DOHH2 (cell line): ENCODE results near the gene MEIS3.

ENCODE experiments used
- H3F3A ChIP-seq: fragments of 200-600 bp; sonication (generic), shearing (Covaris generic); 2 replicates; pipeline ENCODE4 v1.6.0; 2016; ENCODE audit warnings: antibody characterized with exemption, mild to moderate bottlenecking; ENCODE audit not compliant: control insufficient read depth, insufficient read depth
- H3K27ac ChIP-seq: fragments of 200-600 bp; sonication (generic); 2 replicates; pipeline ENCODE4 v1.5.1; 2014; ENCODE audit warnings: low read depth, mild to moderate bottlenecking, low read length, moderate library complexity
- H3K27me3 ChIP-seq: fragments of 200-600 bp; sonication (generic); 2 replicates; pipeline ENCODE4 v1.6.1; 2014; ENCODE audit warnings: mild to moderate bottlenecking, low read length, mixed read lengths; ENCODE audit not compliant: control insufficient read depth
- H3K36me3 ChIP-seq: fragments of 200-600 bp; sonication (generic); 2 replicates; pipeline ENCODE4 v1.6.1; 2014; ENCODE audit warnings: mild to moderate bottlenecking, low read length, moderate library complexity, mixed read lengths; ENCODE audit not compliant: control insufficient read depth
- H3K4me1 ChIP-seq: fragments of 200-600 bp; sonication (generic); 2 replicates; pipeline ENCODE4 v1.6.1; 2014; ENCODE audit warnings: mild to moderate bottlenecking, low read length, mixed read lengths; ENCODE audit not compliant: control insufficient read depth
- H3K4me2 ChIP-seq: fragments of 200-600 bp; sonication (generic); 2 replicates; pipeline ENCODE4 v1.6.0; 2014; ENCODE audit warnings: mild to moderate bottlenecking, low read length, moderate library complexity
- H3K4me3 ChIP-seq: fragments of 200-600 bp; sonication (generic); 2 replicates; pipeline ENCODE4 v1.5.1; 2014; ENCODE audit warnings: mild to moderate bottlenecking, low read length, mixed read lengths
- H3K79me2 ChIP-seq: fragments of 200-600 bp; sonication (generic); 2 replicates; pipeline ENCODE4 v1.6.1; 2014; ENCODE audit warnings: mild to moderate bottlenecking, low read length, mixed read lengths; ENCODE audit not compliant: control insufficient read depth
- H3K9me2 ChIP-seq: fragments of 200-600 bp; sonication (generic); replicated peaks from 2 replicates; pipeline ENCODE4 v1.6.1; 2014; ENCODE audit warnings: mild to moderate bottlenecking, low read length, mixed read lengths; ENCODE audit not compliant: control insufficient read depth
- H3K9me3 ChIP-seq: fragments of 200-600 bp; sonication (generic); 2 replicates; pipeline ENCODE4 v1.6.1; 2014; ENCODE audit warnings: antibody characterized with exemption, low read length, mixed read lengths; ENCODE audit not compliant: control insufficient read depth, insufficient read depth
- H4K20me1 ChIP-seq: fragments of 200-600 bp; sonication (generic); 2 replicates; pipeline ENCODE4 v1.6.0; 2014; ENCODE audit warnings: low read depth, mild to moderate bottlenecking, antibody characterized with exemption, low read length, moderate library complexity; ENCODE audit not compliant: control insufficient read depth, insufficient read depth
- CTCF ChIP-seq: fragments of 200-600 bp; sonication (generic); IDR thresholded peaks from one replicate; pipeline ENCODE4 v1.5.1; 2014; ENCODE audit warnings: antibody characterized with exemption, mild to moderate bottlenecking, low read depth, low read length; ENCODE audit not compliant: poor library complexity, severe bottlenecking
- EZH2phosphoT487 ChIP-seq: fragments of 200-600 bp; sonication (generic); IDR thresholded peaks from 2 replicates; pipeline ENCODE4 v1.6.1; 2017; ENCODE audit warnings: borderline replicate concordance, mild to moderate bottlenecking, antibody characterized with exemption, low read length, moderate library complexity, mixed read lengths

MEIS3 gene

GRCh38 chr19:47417107-47417745 is 2.1 kb downstream of the MEIS3 start:
- Histone ChIP-seq H3K36me3 (peaks cover 11% of the 10 kb centered on the region), H3K79me2 (peaks cover 10% of the 10 kb centered on the region), H3K4me1 (peaks cover 43% of the 10 kb centered on the region), H3K27ac (no peak overlapping the region), H3F3A (no peaks in the 10 kb centered on the region; the same call in 1 of the 2 replicates), H4K20me1 (no peaks in the 10 kb centered on the region), H3K4me3 (peak overlapping the region; percentile 72), H3K9me2 (no peaks in the 10 kb centered on the region), H3K9me3 (no peaks in the 10 kb centered on the region), H3K27me3 (peaks cover 36% of the 10 kb centered on the region), H3K4me2 (peak overlapping the region; percentile 65)
- no peak for TF ChIP-seq CTCF

GRCh38 chr19:47416643-47416985 is 2.7 kb downstream of the MEIS3 start:
- no peaks in the 10 kb centered on the region; the same call in 1 of the 2 replicates for H3F3A ChIP-seq
- H3K4me3 ChIP-seq, result no peak overlapping the region
- no peaks in the 10 kb centered on the region for H3K9me3 ChIP-seq
- H3K9me2 ChIP-seq, result no peaks in the 10 kb centered on the region
- H3K4me2 ChIP-seq, result no peak overlapping the region
- peaks cover 39% of the 10 kb centered on the region for H3K4me1 ChIP-seq
- H3K27ac ChIP-seq, result no peak overlapping the region
- H3K36me3 ChIP-seq, result peaks cover 11% of the 10 kb centered on the region
- TF ChIP-seq CTCF (no peak), EZH2phosphoT487 (no peak)
- H4K20me1 ChIP-seq, result no peaks in the 10 kb centered on the region
- peaks cover 10% of the 10 kb centered on the region for H3K79me2 ChIP-seq
- H3K27me3 ChIP-seq, result peaks cover 30% of the 10 kb centered on the region

GRCh38 chr19:47415953-47416642 is 3.2 kb downstream of the MEIS3 start:
- Histone ChIP-seq H3K9me2 (no peaks in the 10 kb centered on the region), H3K4me1 (peaks cover 34% of the 10 kb centered on the region), H3K79me2 (peaks cover 10% of the 10 kb centered on the region), H3K36me3 (peaks cover 11% of the 10 kb centered on the region), H4K20me1 (no peaks in the 10 kb centered on the region), H3K27ac (no peak overlapping the region), H3K4me2 (no peak overlapping the region), H3K27me3 (peaks cover 25% of the 10 kb centered on the region), H3F3A (no peaks in the 10 kb centered on the region; the same call in 1 of the 2 replicates), H3K4me3 (no peak overlapping the region), H3K9me3 (no peaks in the 10 kb centered on the region)
- TF ChIP-seq EZH2phosphoT487 (no peak), CTCF (no peak)
